Measurements from ENCODE around the gene ITGB2. TPM values are rescaled to one million over a fixed set of nuclear protein-coding genes. Genes with fewer than 3 reads are reported as not detected.

Gene ITGB2
- polyA plus RNA-seq, 1 of the 3 experiments (the other 2 are of a cell fraction), result 0.77 TPM

DNA sequence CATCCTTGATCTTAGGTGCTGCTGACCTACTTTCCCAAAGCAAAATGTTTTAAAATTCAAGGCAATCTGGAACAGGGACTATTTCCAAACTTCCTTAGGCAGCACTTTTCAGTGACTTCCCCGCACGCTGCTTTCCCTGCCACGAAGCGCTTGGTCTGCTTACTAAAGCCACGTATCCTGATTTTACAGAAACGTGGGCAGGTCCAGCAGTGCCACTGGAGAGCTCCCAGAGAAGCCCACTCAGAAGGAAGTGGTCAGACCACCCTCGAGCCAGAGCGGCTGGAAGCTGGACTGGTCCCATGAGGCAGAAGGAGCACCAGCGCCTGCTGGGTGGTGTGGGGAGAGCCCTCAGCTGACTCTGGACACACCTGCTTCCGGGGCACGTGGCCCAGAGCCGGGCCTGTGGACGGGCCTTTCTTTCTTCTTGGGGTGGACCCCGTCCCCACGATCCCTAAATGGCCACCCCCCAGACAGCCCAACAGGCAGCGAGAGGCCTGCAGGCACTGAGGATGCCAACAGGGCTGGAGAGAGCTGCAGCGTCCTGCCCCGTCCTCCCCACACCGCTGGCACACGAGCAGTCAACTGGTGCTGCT is 70.4 kb downstream of the ITGB2 start:
- H3K4me2 ChIP-seq, result no peak overlapping the region

DNA sequence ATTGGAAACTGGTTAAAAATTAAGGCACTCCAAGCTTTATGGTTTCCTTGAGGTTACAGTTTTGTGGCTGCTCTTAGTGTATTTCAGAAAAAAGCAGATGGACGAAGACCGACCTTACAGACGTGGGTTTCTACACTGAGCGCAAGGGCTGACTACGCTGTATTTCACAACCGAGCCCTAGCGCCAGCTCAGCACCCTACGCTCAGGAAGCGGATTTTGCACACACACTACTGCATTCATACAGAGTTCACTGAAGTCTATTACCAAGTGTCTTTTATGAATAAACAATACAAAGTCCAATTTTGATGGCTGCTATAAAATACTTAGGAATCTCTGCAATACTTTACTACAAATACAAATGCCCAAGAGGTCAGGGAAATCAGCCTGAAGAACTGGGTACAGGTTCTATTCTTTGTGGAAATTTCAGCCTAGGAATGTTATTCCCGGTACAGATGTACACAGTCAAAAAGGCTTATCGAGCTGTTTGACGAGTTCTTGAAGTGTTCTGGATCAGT is 71.0 kb downstream of the ITGB2 start:
- WGBS (ENCODE audit: low lambda C conversion rate), result 96% methylated on average over 12 of the region's 12 CpGs
- no peak overlapping the region for H3K9ac ChIP-seq
- no peaks in the 10 kb centered on the region for H3K27me3 ChIP-seq (ENCODE audit: insufficient read depth)
- no peaks in the 10 kb centered on the region for H3K9me2 ChIP-seq
- peaks cover 0 to 13% of the 10 kb centered on the region in 2 experiments; a peak in 1 of 4 replicates for H3K4me1 ChIP-seq (ENCODE audit: control insufficient read depth in 1 of 2, insufficient read depth in 2 of 2, low read depth in 1 of 2, low read length in 1 of 2)
- H3K4me3 ChIP-seq (ENCODE audit: low read depth in 2 of 2, low read length in 1 of 2), result no peak overlapping the region
- no peak overlapping the region for H3K4me2 ChIP-seq
- POLR2A ChIA-PET, result no interaction called here
- DNase-seq, result no peak
- no peaks in the 10 kb centered on the region for H3K9me3 ChIP-seq
- H3F3A ChIP-seq (replicated peaks; ENCODE audit: insufficient read depth), result no peaks in the 10 kb centered on the region
- peaks cover 29 to 52% of the 10 kb centered on the region in 2 experiments for H3K36me3 ChIP-seq (replicated peaks in 1 of 2; ENCODE audit: control insufficient read depth in 1 of 2, insufficient read depth in 2 of 2, low read length in 1 of 2)
- CTCF ChIA-PET, result interaction anchor here (1.1 kb wide), 1 partner anchor 57 kb away, joined by 3 read pairs; no protein-coding TSS in a partner anchor
- TF ChIP-seq RFX5 (IDR thresholded peaks at IDR 0.05; ENCODE audit: low read length), result no peak
- TF ChIP-seq NRF1 (IDR thresholded peaks at IDR 0.05; ENCODE audit: low read depth, low read length), result no peak
- TF ChIP-seq, protein P1, sequence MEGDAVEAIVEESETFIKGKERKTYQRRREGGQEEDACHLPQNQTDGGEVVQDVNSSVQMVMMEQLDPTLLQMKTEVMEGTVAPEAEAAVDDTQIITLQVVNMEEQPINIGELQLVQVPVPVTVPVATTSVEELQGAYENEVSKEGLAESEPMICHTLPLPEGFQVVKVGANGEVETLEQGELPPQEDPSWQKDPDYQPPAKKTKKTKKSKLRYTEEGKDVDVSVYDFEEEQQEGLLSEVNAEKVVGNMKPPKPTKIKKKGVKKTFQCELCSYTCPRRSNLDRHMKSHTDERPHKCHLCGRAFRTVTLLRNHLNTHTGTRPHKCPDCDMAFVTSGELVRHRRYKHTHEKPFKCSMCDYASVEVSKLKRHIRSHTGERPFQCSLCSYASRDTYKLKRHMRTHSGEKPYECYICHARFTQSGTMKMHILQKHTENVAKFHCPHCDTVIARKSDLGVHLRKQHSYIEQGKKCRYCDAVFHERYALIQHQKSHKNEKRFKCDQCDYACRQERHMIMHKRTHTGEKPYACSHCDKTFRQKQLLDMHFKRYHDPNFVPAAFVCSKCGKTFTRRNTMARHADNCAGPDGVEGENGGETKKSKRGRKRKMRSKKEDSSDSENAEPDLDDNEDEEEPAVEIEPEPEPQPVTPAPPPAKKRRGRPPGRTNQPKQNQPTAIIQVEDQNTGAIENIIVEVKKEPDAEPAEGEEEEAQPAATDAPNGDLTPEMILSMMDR (IDR thresholded peaks at IDR 0.05), result no peak
- TF ChIP-seq, protein P2, sequence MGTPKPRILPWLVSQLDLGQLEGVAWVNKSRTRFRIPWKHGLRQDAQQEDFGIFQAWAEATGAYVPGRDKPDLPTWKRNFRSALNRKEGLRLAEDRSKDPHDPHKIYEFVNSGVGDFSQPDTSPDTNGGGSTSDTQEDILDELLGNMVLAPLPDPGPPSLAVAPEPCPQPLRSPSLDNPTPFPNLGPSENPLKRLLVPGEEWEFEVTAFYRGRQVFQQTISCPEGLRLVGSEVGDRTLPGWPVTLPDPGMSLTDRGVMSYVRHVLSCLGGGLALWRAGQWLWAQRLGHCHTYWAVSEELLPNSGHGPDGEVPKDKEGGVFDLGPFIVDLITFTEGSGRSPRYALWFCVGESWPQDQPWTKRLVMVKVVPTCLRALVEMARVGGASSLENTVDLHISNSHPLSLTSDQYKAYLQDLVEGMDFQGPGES (IDR thresholded peaks at IDR 0.05; ENCODE audit: low read depth, low read length), result no peak
- no peak for TF ChIP-seq ELF1 (IDR thresholded peaks at IDR 0.05)
- no peak for TF ChIP-seq FOSL2 (IDR thresholded peaks at IDR 0.05; ENCODE audit: borderline replicate concordance, low read depth)
- TF ChIP-seq, protein P3, sequence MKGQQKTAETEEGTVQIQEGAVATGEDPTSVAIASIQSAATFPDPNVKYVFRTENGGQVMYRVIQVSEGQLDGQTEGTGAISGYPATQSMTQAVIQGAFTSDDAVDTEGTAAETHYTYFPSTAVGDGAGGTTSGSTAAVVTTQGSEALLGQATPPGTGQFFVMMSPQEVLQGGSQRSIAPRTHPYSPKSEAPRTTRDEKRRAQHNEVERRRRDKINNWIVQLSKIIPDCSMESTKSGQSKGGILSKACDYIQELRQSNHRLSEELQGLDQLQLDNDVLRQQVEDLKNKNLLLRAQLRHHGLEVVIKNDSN (IDR thresholded peaks at IDR 0.05; ENCODE audit: borderline replicate concordance, low read depth), result no peak
- TF ChIP-seq, protein P4, sequence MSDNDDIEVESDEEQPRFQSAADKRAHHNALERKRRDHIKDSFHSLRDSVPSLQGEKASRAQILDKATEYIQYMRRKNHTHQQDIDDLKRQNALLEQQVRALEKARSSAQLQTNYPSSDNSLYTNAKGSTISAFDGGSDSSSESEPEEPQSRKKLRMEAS (IDR thresholded peaks at IDR 0.05; ENCODE audit: low read depth), result no peak
- TF ChIP-seq FOXM1 (IDR thresholded peaks at IDR 0.05; ENCODE audit: low read depth), result no peak
- no peak for TF ChIP-seq SIN3A (IDR thresholded peaks at IDR 0.05; ENCODE audit: borderline replicate concordance, low read depth, low read length)
- no peak for TF ChIP-seq RXRA (IDR thresholded peaks at IDR 0.05; ENCODE audit: borderline replicate concordance, low read depth)
- TF ChIP-seq GATA2 (CRISPR knock-in tag; IDR thresholded peaks at IDR 0.05), result no peak
- TF ChIP-seq CHD2 (IDR thresholded peaks at IDR 0.05; ENCODE audit: low read length, partially characterized antibody), result no peak
- peaks cover 39% of the 10 kb centered on the region for H4K20me1 ChIP-seq (ENCODE audit: insufficient read depth)
- no peak overlapping the region for H3K27ac ChIP-seq (ENCODE audit: low read depth in 2 of 2, low read length in 1 of 2)
- peaks cover 36% of the 10 kb centered on the region for H3K79me2 ChIP-seq (ENCODE audit: insufficient read depth)
- no peak overlapping the region for H2AFZ ChIP-seq (ENCODE audit: low read depth)

More for the DNA sequence above, 70.4 kb downstream of the ITGB2 start:
- Histone ChIP-seq H3K9ac (no peak overlapping the region), H2AFZ (ENCODE audit: low read depth) (no peak overlapping the region), H3K4me3 (ENCODE audit: low read depth in 2 of 2, low read length in 1 of 2) (no peak overlapping the region), H3K9me2 (no peaks in the 10 kb centered on the region), H3K27ac (ENCODE audit: low read depth in 2 of 2, low read length in 1 of 2) (no peak overlapping the region), H3K9me3 (no peaks in the 10 kb centered on the region), H3K4me1 (ENCODE audit: control insufficient read depth in 1 of 2, insufficient read depth in 2 of 2, low read depth in 1 of 2, low read length in 1 of 2) (peaks cover 0 to 13% of the 10 kb centered on the region in 2 experiments; a peak in 1 of 4 replicates), H4K20me1 (ENCODE audit: insufficient read depth) (peaks cover 45% of the 10 kb centered on the region), H3K27me3 (ENCODE audit: insufficient read depth) (no peaks in the 10 kb centered on the region), H3F3A (replicated peaks; ENCODE audit: insufficient read depth) (no peaks in the 10 kb centered on the region), H3K36me3 (replicated peaks in 1 of 2; ENCODE audit: control insufficient read depth in 1 of 2, insufficient read depth in 2 of 2, low read length in 1 of 2) (peaks cover 32 to 58% of the 10 kb centered on the region in 2 experiments), H3K79me2 (ENCODE audit: insufficient read depth) (peaks cover 42% of the 10 kb centered on the region)
- CTCF ChIA-PET, result interaction anchor here (1.1 to 1.2 kb wide), 2 partner anchors 50 to 57 kb away, joined by 3 read pairs; no protein-coding TSS in a partner anchor
- 94% methylated on average over 11 of the region's 20 CpGs for WGBS (ENCODE audit: low lambda C conversion rate)
- TF ChIP-seq, protein P4 (IDR thresholded peaks at IDR 0.05; ENCODE audit: low read depth), result no peak
- TF ChIP-seq YY1 (IDR thresholded peaks at IDR 0.05; ENCODE audit: low read depth), result no peak
- no peak for TF ChIP-seq CHD2 (IDR thresholded peaks at IDR 0.05; ENCODE audit: low read length, partially characterized antibody)
- TF ChIP-seq FOXM1 (IDR thresholded peaks at IDR 0.05; ENCODE audit: low read depth), result no peak
- POLR2A ChIA-PET, result no interaction called here
- no peak for DNase-seq
